Hair follicle dermal papilla cell (primary cell): Measurements from ENCODE around the gene RBBP5. TPM values are rescaled to one million over a fixed set of nuclear protein-coding genes. Genes with fewer than 3 reads are reported as not detected.

Source experiments
- total RNA-seq: library from RNA; depleted of rRNA; stranded (reverse); fragments of >200 nt; gene quantifications from 2 replicates; pipeline ENCODE4 v1.2.3, GENCODE V29; 2012

The RBBP5 gene
- 19.6 and 19.8 TPM in 2 replicates for total RNA-seq

GRCh38 chr1:205121660-205122488, at the start of gene RBBP5:
Gene RBBP5, minus strand, starts transcription at chr1:205121978. Its CDS starts 105 bp downstream, at chr1:205121873.

GRCh38 chr1:205084360-205084759, 37.4 kb downstream of the RBBP5 start, which contains the start of gene TMEM81:
Gene TMEM81, minus strand, starts transcription at chr1:205084460. Its CDS starts 140 bp downstream, at chr1:205084320.

GRCh38 chr1:205042911-205043806, 78.6 kb downstream of the RBBP5 start, which contains the start of gene CNTN2:
Gene CNTN2, plus strand, starts transcription at chr1:205043212. Its CDS starts 9,974 bp downstream, at chr1:205053186.

Other genes starting within 250 kb of the RBBP5 start
- gene CNTN2, start 78.8 kb downstream of the RBBP5 start, total RNA-seq = not detected in 2 replicates
- gene TMEM81, start 37.5 kb downstream of the RBBP5 start, total RNA-seq = 0.73 and 1.6 TPM in 2 replicates
- 18.8 and 20.3 TPM in 2 replicates for gene DSTYK, start 89.7 kb upstream of the RBBP5 start, total RNA-seq
- 3.5 and 3.7 TPM in 2 replicates for gene TMCC2, start 106.0 kb upstream of the RBBP5 start, total RNA-seq
- 10.0 and 13.8 TPM in 2 replicates for gene NUAK2, start 199.8 kb upstream of the RBBP5 start, total RNA-seq
- not detected in 2 replicates for gene KLHDC8A, start 234.9 kb upstream of the RBBP5 start, total RNA-seq